ENCODE results near the gene LMX1B.

DNA sequence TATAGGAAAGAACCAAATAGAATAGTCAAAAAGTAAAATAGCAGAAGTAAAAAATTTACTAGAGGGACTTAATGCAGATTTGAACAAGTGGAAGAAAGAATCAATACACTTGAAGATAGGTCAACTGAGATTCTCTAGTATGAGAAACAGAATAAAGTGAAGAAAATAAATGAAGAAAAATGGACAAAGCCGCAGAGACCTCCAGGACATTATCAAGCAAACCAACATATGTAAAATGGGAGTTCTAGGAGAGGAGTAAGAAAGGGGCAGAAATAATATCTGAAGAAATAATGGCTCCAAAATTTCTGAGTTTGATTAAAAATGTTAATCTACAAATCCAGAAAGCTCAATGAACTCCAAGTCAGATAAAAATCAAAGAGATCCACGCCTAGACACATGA, 121.1 kb downstream of the LMX1B start:
- TF ChIP-seq CTCF (IDR thresholded peaks at IDR 0.05; ENCODE audit: insufficient read depth, low read length, poor library complexity, severe bottlenecking): no peak
- no peak for TF ChIP-seq EZH2phosphoT487 (conservative IDR thresholded peaks at IDR 0.05; ENCODE audit: low read length)

All from SU-DHL-6 (cell line).